A549 (cell line): ENCODE data around the gene BLOC1S4.

Experiments used
- CBX8 ChIP-seq: fragments of 200-600 bp; sonication (generic); IDR thresholded peaks from 2 replicates; pipeline ENCODE4 v1.6.1; 2016
- CHD4 ChIP-seq: fragments of 200-600 bp; sonication (generic); IDR thresholded peaks from 2 replicates; pipeline ENCODE4 v1.6.1; 2016; ENCODE audit warnings: antibody characterized with exemption, mild to moderate bottlenecking, borderline replicate concordance
- CTCF ChIP-seq: fragments of >200 bp; sonication (Bioruptor Twin); formaldehyde crosslinking; IDR thresholded peaks from 3 replicates; pipeline ENCODE4 v1.5.1; 2016
- EP300 ChIP-seq, 2 experiments: fragments of >200 bp; sonication (Bioruptor Twin); formaldehyde crosslinking; IDR thresholded peaks; 2 replicates in 1 of 2; 3 replicates in 1 of 2; pipeline ENCODE4 v1.6.1; 2016 to 2017
- JUNB ChIP-seq: fragments of >200 bp; sonication (Bioruptor Twin); formaldehyde crosslinking; IDR thresholded peaks from 2 replicates; pipeline ENCODE4 v1.6.1; 2016
- MAX ChIP-seq: IDR thresholded peaks from 2 replicates; pipeline ENCODE4 v1.6.1; 2012
- NPAS2 ChIP-seq: fragments of 250-450 bp; sonication (Bioruptor Pico); IDR thresholded peaks from 2 replicates; pipeline ENCODE4 v1.8.0; 2022; ENCODE audit warnings: mild to moderate bottlenecking, moderate library complexity, borderline replicate concordance
- POLR2A ChIP-seq: IDR thresholded peaks from 2 replicates; pipeline ENCODE4 v1.6.1; 2012; ENCODE audit warnings: mild to moderate bottlenecking, low read length
- REST ChIP-seq: fragments of 200-600 bp; sonication (generic); IDR thresholded peaks from 2 replicates; pipeline ENCODE4 v1.6.1; 2016; ENCODE audit warnings: antibody characterized with exemption, mild to moderate bottlenecking, moderate library complexity
- SMC3 ChIP-seq: fragments of >200 bp; sonication (Bioruptor Twin); formaldehyde crosslinking; IDR thresholded peaks from 3 replicates; pipeline ENCODE4 v1.6.1; 2018; ENCODE audit warnings: inconsistent platforms

GRCh38 chr4:6755088-6755753 lies 39.2 kb downstream of the BLOC1S4 start:
- TF ChIP-seq CTCF (no peak), CBX8 (no peak), MAX (no peak), POLR2A (no peak), SMC3 (no peak), JUNB (no peak), CHD4 (no peak), NPAS2 (no peak), REST (no peak), EP300 (IDR thresholded peaks at IDR 0.05) (no peak)
